Left renal pelvis (tissue), 4 donors: ENCODE results near the gene RLBP1. TPM values are rescaled to one million over a fixed set of nuclear protein-coding genes. Genes with fewer than 3 reads are reported as not detected.
A peak's percentile ranks its signal among the peaks of the same experiment; 100 is the strongest.

Experiments used
- DNase-seq, 4 donors: peaks; one replicate each; pipeline ENCODE4 v3.0.0-alpha.2; 2013; ENCODE audit warnings: low read depth in 4 of 4, low spot score in 3 of 4
- polyA plus RNA-seq, 4 donors: library from polyadenylated mRNA; unstranded; fragments of 120-200 nt; gene quantifications; one replicate each; pipeline ENCODE4 v1.2.1, GENCODE V29; 2013; ENCODE audit not compliant: insufficient read length in 4 of 4

Gene RLBP1
- polyA plus RNA-seq, 4 donors: not detected

DNA sequence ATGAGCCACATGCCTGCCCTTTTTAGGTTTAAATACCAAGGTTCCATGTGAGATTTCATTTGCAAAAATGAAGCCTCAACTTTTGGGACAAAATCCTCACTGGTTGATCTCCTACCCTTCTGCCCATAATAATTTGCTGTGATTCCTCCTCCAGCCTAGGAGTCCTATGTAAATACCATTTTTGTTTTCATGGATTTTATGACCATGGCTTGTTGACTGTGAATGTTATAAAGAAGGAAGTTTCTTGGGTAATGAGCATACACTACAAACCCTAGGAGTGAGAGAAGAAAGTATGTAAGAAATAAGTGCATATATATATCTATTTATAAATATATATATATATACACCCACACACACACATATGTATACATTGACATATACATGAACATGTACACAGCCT lies 13.1 kb downstream of the RLBP1 start:
- DNase-seq: no peak

DNA sequence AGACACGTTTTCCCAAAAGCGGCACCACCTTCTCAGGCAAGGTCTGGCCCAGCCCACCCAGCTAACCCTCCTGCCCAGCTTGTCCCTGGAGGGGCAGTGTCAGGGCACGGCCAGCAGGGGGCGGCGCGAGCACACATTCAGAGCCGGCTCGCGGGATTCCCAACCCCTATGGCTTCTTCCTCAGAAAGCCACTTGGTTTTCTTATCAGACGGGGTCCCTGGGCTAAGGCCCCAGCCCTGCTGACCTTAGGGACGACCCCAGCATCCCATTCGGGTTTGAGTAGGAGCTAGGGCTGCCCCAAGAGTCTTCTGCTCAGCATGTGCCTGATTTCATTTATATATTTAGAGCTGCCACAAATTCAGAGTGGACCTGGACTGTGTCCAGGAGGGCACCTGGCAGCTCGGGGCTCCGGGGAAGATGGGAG lies 14.5 kb downstream of the RLBP1 start:
- peak; percentile 18 to 31 (median 24) for DNase-seq

DNA sequence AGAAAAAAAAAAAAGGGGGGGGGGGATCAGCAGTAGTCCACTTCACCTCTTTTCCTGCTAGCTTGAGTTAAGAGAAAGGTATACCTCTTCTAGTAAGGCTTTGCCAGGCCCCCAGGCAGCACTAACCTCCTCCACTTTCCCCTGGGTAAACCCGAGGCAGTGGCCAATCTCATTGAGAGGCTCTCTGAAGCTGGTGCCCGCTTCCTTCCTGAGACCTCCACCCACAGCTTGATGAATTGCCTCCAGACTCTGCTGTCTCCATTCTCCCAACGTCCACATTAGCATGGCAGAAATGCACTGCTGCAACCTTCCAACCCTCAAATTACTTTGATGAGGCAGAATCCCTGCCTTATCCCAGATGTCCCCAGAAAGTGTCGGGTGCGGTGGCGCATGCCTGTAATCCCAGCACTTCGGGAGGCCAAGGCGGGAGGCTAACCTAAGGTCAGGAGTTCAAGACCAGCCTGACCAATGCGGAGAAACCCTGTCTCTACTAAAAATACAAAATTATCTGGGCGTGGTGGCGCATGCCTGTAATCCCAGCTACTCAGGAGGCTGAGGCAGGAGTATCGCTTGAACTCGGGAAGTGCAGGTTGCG lies 15.3 kb downstream of the RLBP1 start:
- no peak for DNase-seq

DNA sequence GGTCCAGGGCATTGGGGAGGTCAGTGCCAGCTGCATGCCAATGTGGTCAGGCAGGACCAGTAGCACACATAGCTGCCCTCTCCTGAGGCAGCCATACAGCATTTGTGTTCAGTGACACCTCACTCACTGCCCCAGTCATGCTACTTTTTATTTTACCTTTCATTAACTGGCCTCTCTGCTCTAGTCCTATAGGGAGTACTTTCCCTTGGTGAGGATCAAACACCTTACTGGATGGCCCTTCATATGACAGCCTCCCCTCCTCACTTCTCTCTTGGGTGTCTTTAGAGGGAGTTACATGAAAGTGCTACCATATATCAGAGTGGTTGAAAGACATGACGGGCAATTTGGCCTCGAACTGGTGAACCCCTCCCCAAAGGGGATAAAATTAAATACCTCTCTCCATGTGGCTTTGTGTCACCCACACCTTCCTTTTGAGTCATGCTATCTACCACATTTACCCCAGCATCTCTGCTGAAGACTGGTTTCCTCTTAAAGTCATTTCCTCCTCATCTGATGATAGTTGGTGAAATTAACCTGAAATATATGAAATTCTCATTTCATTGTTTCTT lies 17.6 kb downstream of the RLBP1 start:
- DNase-seq: no peak

DNA sequence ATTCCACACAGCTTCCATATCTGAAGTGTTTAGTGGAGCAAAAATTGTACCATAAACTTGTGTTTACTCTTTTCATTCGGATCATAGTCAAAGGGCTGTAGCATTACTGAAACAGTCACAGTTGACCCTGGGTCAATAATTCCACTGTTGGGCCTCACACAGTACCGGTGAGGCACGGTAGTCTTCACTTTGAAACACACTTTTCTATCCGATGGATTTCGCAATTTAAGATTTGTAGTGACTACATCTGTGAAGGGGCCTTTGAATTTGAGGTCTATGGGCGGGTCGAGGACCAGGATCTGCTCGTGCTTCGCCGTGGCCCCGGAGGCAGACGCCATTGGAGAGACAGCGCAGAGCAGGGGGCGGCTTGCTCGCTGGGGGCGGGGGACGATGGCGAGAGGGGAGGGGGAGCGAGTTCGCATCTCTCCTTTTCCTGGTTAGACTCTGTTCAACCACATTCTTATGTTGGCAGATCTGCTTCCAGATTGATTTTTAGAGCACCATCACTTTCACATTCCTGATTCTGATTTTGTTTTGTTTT lies 19.8 kb downstream of the RLBP1 start:
- no peak for DNase-seq

DNA sequence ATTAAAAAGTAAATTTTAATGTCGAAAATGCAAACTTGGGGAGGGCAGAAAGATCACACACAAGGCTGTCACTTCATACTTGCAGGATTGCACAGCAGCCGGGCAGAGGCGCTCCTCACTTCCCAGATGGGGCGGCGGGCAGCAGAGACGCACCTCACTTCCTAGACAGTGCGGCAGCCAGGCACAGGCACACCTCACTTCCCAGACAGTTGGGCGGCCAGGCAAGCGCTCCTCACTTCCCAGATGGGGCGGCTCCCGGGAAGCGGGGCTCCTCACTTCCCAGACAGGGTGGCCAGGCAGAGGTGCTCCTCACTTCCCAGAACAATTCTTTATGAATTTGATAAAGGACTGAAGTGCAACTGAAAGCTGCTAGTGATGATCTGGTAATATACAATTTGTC lies 21.2 kb downstream of the RLBP1 start:
- no peak for DNase-seq

DNA sequence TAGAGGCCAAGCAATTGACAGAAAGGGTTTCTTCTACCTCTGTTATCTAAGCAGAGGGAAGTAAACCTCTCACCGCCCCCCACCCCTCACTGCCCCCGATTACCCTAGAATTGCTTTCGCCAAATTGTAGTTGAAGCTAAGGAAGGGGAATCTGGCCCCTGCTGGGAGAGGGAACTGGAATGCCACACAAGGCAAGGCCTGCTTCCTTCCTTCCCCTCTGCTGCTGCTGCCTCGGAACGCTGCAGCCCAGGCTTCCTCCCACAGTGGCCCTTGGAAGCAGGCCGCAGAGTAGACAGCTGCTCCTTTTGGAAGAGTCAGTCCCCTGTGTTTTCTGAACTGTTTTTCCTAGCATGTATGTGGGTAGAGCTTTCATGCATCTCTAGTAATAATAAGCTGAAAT lies 21.6 kb downstream of the RLBP1 start:
- no peak for DNase-seq

DNA sequence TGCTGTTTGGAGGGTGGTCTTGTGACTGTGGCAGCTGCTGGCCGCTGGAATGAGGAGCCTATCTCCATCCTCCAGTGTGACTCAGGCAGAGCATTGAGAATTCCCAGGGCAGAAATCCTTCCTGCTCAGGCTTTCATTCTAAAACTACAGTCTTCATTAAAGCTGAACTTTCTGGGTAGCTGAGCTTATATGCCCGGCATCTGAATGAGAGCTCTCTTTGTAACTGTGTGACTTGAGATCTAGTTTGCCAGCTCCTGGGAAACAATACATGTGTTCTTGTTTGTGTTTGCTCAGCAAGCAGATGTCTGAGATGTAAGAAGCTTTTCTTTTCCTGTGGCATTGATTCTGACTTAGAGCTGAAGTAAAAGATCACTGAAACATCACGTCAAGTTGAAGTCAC lies 22.4 kb downstream of the RLBP1 start:
- no peak for DNase-seq

DNA sequence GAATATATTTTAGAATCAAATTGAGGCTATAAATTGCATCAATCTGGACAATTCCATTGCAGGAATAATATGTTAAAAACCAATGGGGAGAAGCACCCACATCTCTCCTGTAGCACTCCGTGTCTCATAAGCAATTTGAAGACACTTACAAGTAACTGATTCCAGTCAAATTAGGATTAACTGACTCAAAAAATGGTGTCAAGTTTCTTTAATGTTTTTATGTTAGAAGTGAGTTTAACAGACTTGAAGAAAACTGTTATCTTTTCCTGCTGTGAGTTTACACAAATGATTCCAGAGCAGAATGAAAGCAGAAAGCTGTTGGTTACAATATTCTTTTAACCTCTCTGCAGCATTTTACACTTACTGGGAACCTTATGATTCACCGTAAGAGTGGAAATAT lies 23.2 kb downstream of the RLBP1 start:
- DNase-seq: no peak

DNA sequence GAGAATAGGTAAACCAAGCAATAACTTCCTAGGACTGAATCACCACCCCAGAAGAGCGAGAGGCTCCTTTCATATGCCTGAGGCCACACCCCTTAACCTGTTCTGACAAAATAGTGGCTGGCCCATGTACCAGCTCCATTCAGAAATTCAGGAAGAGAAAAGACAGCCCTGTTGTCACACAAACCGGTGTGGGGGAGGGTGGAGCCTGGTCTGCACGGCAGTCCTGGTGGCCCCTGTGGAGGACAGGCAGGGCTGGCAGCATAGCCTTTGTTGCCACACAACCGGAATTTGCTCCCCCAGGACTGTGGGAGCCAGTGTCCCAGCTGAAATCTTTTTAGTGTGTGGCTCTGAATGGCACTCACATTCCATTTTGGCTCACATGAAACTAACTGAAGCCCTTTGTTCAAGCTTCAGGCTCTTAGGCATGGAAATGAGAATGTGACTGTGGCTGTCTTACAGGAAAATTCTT lies 23.8 kb downstream of the RLBP1 start:
- peak in 1 of 4 donors; percentile 11 for DNase-seq

DNA sequence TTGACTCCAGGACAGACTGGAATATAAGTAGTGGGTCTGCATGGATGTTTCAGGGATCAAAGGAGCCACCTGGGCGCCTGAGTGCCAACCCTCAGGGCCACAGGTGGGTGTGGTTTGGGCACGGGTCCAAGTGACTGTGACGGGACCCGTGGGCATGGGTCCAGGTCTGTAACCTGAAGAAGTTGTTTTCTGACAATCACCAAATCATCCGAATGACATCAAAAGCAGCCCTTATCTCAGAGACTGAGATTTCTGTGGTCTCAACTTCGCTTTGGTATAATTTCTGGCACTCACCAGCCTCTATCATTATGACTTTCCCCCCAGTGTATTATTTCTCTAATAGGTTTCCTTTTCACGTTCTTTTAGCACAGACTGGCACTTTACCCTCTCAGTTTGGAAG lies 24.4 kb downstream of the RLBP1 start:
- no peak for DNase-seq

DNA sequence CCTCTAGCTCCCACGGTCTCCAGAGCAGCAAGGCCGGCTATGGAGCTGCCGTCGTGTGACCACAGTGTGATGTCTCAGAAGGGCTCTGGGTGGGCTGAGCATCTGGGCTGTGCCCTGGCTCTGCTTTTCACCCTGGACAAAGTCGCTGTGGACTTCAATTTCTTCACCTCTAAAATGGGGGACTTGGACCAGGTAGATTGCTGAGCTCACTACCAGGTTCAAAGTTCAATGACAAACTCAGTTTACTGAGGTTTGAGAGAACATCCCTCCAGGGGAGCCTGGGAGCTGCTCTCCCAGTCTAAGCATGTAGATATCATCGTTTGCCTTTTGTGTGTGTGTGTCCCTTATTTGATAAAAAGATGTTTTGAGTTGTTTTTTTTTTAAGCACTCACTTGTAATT lies 25.1 kb downstream of the RLBP1 start:
- DNase-seq: no peak

DNA sequence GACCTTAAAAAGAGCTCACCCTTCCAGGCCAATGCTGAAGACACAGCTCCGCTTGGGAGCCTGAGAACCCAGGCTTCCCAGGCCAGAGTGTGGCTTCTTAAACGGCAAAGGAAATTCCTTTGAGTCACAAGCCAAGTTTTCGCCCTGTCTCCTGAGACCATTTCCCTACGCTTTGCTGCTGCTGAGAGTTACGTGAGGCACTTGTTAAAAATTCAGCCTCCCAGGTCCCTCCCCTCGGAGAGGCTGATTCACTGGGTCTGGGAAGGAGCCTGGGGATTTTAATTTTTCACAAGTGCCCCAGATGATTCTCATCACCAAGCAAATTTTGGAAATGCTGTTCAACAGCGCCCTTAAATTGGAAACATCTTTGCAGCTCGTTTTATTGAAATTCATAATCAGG lies 25.5 kb downstream of the RLBP1 start:
- DNase-seq: no peak

DNA sequence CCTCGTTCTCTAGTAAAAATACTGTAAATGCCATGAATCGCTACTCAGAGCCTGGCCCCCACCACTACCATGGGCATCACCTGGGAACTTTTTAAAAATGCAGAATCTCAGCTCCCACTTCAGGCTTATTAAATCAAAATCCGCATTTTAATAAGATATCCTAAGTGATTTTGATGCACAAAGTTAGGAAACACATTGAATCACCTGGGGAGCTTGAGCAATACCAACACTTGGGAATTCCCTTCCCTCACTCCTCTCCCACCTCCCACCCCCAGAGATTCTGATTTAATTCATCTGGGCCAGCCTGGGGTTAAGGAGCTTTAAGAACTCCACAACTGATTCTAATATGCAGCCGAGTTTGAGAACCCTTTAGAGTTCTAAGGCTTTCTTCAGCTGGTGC lies 26.8 kb downstream of the RLBP1 start:
- DNase-seq: no peak

DNA sequence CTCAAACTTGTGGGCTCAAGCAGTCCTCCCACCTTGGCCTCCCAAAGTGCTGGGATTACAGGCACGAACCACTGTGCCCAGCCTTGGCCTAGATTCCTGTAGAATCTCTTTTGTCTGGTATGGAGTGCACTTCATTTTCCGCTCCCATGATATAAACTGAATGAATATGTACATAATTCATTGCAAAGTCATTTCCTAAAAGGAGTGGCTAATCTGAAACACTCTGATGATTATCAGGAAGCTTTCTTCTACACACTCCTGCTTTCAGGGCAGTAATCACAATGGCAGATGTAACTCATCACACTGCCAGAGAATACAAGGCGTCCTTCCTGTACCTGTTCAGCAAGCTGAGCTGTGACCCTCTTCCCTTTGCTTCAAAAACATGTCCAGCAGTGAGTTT lies 28.6 kb downstream of the RLBP1 start:
- no peak for DNase-seq

DNA sequence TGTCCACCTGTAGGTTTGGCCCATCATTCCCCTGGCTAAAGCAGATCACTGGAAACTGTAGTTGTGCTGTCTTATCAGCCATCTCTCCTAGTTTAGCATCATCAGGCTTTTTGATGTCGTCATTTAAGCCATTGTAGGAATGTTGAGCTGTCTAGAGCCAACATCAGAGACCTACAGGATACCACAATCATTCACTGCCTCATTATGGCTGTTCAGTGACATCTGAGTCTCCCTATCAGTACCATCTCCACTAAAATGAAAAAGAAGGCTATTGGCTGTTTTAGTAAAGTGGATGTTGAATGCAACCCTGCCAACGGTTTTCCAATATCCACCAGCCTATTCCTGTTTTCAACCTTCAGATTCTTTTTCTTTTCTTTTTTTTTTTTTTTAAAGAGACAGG lies 29.2 kb downstream of the RLBP1 start:
- DNase-seq: no peak

DNA sequence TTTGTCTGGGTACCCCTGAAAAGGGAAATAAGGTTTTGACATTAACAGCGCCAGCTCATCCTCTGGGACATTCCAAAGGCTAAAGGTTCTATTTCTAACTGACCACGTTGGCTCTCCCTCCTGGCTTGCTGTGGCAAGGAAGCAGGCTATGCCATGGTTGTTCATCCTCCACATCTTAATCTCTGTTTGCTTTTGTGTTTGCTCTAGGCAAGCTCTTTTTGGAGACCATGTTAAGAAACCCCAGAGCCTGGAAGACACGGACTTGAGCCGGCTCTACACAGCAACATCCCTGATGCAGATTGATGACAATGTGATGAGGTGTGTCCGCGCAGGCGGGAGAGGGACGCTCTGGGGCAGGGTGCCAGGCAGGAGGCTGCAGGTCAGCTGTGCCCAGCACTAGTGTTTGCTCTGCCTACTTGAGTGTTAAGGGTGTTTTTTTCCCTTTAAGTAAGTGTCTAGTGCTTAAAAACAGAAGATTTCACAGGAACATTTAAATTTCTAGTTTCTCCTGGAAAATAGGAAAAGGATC lies 33.3 kb downstream of the RLBP1 start:
- DNase-seq: no peak

DNA sequence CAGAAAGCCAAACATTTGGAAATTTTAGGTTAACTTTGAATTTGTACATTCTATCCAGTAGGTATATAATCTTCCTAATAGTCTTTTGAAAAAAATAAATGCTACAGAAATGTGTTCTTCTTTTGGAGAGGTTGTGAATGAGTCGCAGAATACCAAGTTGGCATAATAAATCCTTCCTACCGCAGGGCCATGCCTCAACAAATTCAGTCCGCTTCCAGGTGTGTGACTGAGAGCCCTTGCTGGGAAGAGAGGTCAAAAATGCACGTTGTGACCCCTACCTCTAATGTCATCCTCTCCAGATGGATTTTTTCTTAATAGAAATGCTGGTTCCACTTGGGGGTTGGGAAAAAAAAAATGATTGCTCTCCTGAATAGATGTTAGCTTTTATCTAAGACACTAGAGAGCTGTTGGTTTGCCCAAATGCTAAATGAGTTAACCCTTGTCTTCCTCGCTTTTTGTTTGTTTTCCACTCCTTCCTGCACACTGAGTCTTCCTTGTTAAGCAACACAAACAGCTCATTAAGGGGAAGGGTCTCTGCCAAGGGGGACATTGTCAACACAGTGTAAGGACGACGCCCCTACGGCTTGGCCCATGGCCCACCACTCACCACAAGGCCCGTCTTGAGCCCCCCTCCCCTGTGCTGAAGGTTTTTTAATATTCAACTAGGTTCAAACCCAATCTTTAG lies 33.9 kb downstream of the RLBP1 start:
- no peak for DNase-seq

DNA sequence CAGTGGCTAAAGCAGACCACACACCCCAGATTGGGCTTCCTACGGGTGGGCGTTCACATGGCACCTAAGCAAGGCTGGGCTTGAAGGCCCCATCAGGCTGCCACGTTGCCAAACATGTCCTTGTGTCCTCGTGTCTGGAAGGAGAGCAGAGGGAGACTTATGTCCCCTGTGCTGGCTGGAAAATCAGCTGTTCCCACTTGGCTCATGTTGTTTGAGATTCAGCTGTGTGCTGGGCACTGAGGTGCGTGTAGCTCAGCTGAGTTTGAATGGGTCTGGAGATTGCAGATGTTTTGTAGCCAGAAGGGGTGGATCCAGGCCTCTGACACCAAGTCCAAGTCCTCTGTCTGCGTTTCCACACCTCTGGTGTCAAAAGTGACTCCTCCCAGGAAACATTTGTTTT lies 34.6 kb downstream of the RLBP1 start:
- DNase-seq: no peak

DNA sequence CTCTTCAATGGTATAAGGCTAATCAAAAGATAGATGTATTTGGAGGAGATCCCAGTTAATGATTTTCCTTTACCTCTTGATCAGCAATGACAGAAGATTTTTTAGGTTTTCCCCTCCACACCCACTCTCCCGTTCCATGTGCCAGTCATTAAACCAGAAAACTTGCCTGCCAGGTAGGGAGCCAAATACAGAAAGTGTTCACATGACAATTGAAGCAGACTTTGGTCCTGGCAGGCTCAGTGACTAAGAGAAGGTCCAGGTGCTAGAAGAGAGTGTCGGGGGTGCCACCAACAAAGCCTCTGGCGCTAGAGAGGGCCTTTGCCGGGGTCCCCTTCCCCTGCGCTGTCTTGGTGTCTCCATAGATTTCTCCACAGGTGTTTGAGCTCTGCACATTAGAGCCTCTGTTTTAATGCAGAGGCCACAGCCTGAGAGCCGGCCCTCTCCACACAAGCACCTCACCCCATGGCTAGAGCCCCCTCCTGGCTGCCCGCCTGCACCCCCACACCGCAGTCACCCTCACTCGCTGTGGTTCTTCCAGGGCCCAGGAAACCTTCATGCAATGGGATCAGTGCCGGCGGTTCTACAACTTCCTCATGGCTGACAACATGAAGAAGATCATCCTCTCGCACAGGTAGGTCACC lies 36.4 kb downstream of the RLBP1 start:
- no peak for DNase-seq

DNA sequence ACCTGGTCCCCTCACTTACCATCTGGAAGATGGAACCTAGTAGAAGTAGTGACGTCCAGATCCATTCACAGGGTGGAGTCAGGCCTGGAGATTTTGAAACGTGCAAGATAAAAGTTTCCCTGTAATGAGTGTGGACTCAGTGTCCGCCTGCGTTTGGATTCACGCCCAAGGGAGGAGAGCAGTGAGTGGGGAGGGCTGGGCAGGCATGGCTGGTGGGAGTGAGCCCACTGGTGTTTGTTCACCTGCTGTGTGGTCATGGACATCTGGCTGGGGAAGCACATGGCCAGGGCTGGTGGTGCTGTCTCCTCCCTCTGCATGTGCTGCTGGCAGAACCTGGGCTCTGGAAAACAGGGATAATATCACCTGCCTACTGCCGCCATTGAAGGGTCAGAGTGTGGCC lies 37.0 kb downstream of the RLBP1 start:
- no peak for DNase-seq
